IMR-90 (cell line): ENCODE data around the gene GKN2. TPM values are rescaled to one million over a fixed set of nuclear protein-coding genes. Genes with fewer than 3 reads are reported as not detected.

Source experiments
- ATAC-seq: fragments of 200-7000 bp; cut with Tn5 transposase; 2 replicates; pipeline ENCODE4 v1.9.1; 2020; ENCODE audit warnings: low read depth, mild to moderate bottlenecking, moderate library complexity
- BruUV-seq: library from RNA; stranded (reverse); fragments of 400-500 nt; replicated peaks from 2 replicates; lab custom pipeline; 2021; lab: Mats Ljungman, UMichigan
- CTCF ChIA-PET: fragments of 300-600 bp; formaldehyde crosslinking; extraction: SDS; loops from one replicate; lab custom pipeline; 2021; ENCODE audit warnings: antibody characterized with exemption; lab: Yijun Ruan, JAX
- POLR2A ChIA-PET: fragments of 300-600 bp; sonication (Branson Sonifier 250); formaldehyde crosslinking; loops from one replicate; lab custom pipeline; 2022; ENCODE audit warnings: antibody characterized with exemption; ENCODE audit not compliant: unreplicated experiment; lab: Charles Lee
- DNase-seq: peaks from one replicate; pipeline ENCODE4 v3.0.0; 2013
- H2AFZ ChIP-seq: replicated peaks from 2 replicates; pipeline ENCODE3; 2013; ENCODE audit warnings: low read length, mild to moderate bottlenecking; ENCODE audit not compliant: poor library complexity
- H2AK5ac ChIP-seq: 2 replicates; pipeline ENCODE4 v1.6.1; 2013; ENCODE audit warnings: low read depth, low read length, inconsistent platforms
- H2AK9ac ChIP-seq: replicated peaks from 2 replicates; pipeline ENCODE3; 2013; ENCODE audit warnings: mild to moderate bottlenecking, low read depth, low read length, moderate library complexity; ENCODE audit not compliant: poor library complexity
- H2BK120ac ChIP-seq: 2 replicates; pipeline ENCODE4 v1.6.1; 2013; ENCODE audit warnings: low read depth, low read length, inconsistent platforms
- H2BK15ac ChIP-seq: 3 replicates; pipeline ENCODE4 v1.6.1; 2013; ENCODE audit warnings: low read depth, low read length, inconsistent platforms
- H2BK20ac ChIP-seq: 2 replicates; pipeline ENCODE4 v1.6.1; 2013; ENCODE audit warnings: low read depth, mild to moderate bottlenecking, inconsistent platforms, low read length, moderate library complexity
- H2BK5ac ChIP-seq: 2 replicates; pipeline ENCODE4 v1.6.1; 2013; ENCODE audit warnings: mild to moderate bottlenecking, low read depth, low read length, inconsistent platforms; ENCODE audit not compliant: poor library complexity, severe bottlenecking
- H3K14ac ChIP-seq: replicated peaks from 2 replicates; pipeline ENCODE4 v1.6.1; 2013; ENCODE audit warnings: low read depth, low read length, inconsistent platforms
- H3K18ac ChIP-seq: 2 replicates; pipeline ENCODE4 v1.6.1; 2013; ENCODE audit warnings: low read depth, low read length, control low read depth
- H3K23ac ChIP-seq: 2 replicates; pipeline ENCODE4 v1.6.1; 2013; ENCODE audit warnings: low read depth, low read length, inconsistent platforms
- H3K27ac ChIP-seq: 2 replicates; pipeline ENCODE4 v1.5.1; 2013; ENCODE audit warnings: mild to moderate bottlenecking, control low read depth, low read length; ENCODE audit not compliant: insufficient read depth
- H3K27me3 ChIP-seq: 2 replicates; pipeline ENCODE4 v1.6.1; 2013; ENCODE audit warnings: low read length; ENCODE audit not compliant: control insufficient read depth, insufficient read depth
- H3K36me3 ChIP-seq: 2 replicates; pipeline ENCODE4 v1.6.1; 2013; ENCODE audit warnings: low read length, mixed read lengths; ENCODE audit not compliant: control insufficient read depth, insufficient read depth
- H3K4ac ChIP-seq: 2 replicates; pipeline ENCODE4 v1.6.1; 2013; ENCODE audit warnings: low read depth, low read length, inconsistent platforms
- H3K4me1 ChIP-seq: 2 replicates; pipeline ENCODE4 v1.6.1; 2013; ENCODE audit warnings: low read length, mixed read lengths; ENCODE audit not compliant: control insufficient read depth, insufficient read depth
- H3K4me2 ChIP-seq: 2 replicates; pipeline ENCODE4 v1.6.1; 2013; ENCODE audit warnings: low read depth, mild to moderate bottlenecking, control low read depth, low read length, moderate library complexity
- H3K4me3 ChIP-seq: 2 replicates; pipeline ENCODE4 v1.5.1; 2013; ENCODE audit warnings: low read depth, mild to moderate bottlenecking, control low read depth, low read length, moderate library complexity; ENCODE audit not compliant: insufficient read depth
- H3K56ac ChIP-seq: 2 replicates; pipeline ENCODE4 v1.6.1; 2013; ENCODE audit warnings: low read length, inconsistent platforms; ENCODE audit not compliant: insufficient read depth; ENCODE audit errors: extremely low read depth
- H3K79me1 ChIP-seq, 2 experiments: 2 replicates each; pipeline ENCODE4 v1.6.1; 2013; ENCODE audit warnings: low read length in 2 of 2, inconsistent platforms in 1 of 2, low read depth in 1 of 2
- H3K9ac ChIP-seq: 2 replicates; pipeline ENCODE4 v1.6.1; 2013; ENCODE audit warnings: low read depth, low read length, control low read depth
- H3K9me1 ChIP-seq: 2 replicates; pipeline ENCODE4 v1.6.1; 2013; ENCODE audit warnings: low read length, inconsistent platforms; ENCODE audit not compliant: insufficient read depth
- H3K9me3 ChIP-seq: 2 replicates; pipeline ENCODE4 v1.6.1; 2013; ENCODE audit warnings: low read length; ENCODE audit not compliant: control insufficient read depth, insufficient read depth
- H4K20me1 ChIP-seq: 2 replicates; pipeline ENCODE4 v1.6.1; 2013; ENCODE audit warnings: low read length, inconsistent platforms; ENCODE audit not compliant: insufficient read depth
- H4K5ac ChIP-seq: 2 replicates; pipeline ENCODE4 v1.6.1; 2013; ENCODE audit warnings: mild to moderate bottlenecking, low read depth, low read length, control low read depth
- H4K8ac ChIP-seq, 2 experiments: 2 replicates each; pipeline ENCODE4 v1.6.1; 2013; ENCODE audit warnings: low read depth in 2 of 2, low read length in 2 of 2, control low read depth in 1 of 2, inconsistent platforms in 1 of 2
- H4K91ac ChIP-seq: 2 replicates; pipeline ENCODE4 v1.6.1; 2013; ENCODE audit warnings: low read depth, low read length, inconsistent platforms; ENCODE audit not compliant: insufficient read depth
- BHLHE40 ChIP-seq: fragments of 150-350 bp; IDR thresholded peaks from 2 replicates; pipeline ENCODE4 v1.6.1; 2016; ENCODE audit warnings: mild to moderate bottlenecking, low read depth, low read length
- CHD1 ChIP-seq: IDR thresholded peaks from 2 replicates; pipeline ENCODE4 v1.6.1; 2012; ENCODE audit warnings: low read depth, low read length, improper control_type of control experiment
- FOS ChIP-seq: fragments of 150-350 bp; IDR thresholded peaks from 2 replicates; pipeline ENCODE4 v1.6.1; 2016; ENCODE audit warnings: low read depth, low read length
- MAFK ChIP-seq: IDR thresholded peaks from 2 replicates; pipeline ENCODE4 v1.6.1; 2012; ENCODE audit warnings: low read depth, low read length, improper control_type of control experiment
- MAZ ChIP-seq: IDR thresholded peaks from 2 replicates; pipeline ENCODE4 v1.6.1; 2012; ENCODE audit warnings: low read depth, mild to moderate bottlenecking, low read length, improper control_type of control experiment, moderate library complexity, borderline replicate concordance
- NFE2L2 ChIP-seq: fragments of 150-350 bp; IDR thresholded peaks from 2 replicates; pipeline ENCODE4 v1.6.1; 2016; ENCODE audit warnings: low read depth, mild to moderate bottlenecking, low read length
- POLR2A ChIP-seq: IDR thresholded peaks from 2 replicates; pipeline ENCODE4 v1.6.1; 2012; ENCODE audit warnings: mild to moderate bottlenecking, low read depth, low read length
- RAD21 ChIP-seq: IDR thresholded peaks from 2 replicates; pipeline ENCODE4 v1.6.1; 2012; ENCODE audit warnings: low read length, improper control_type of control experiment
- RCOR1 ChIP-seq: IDR thresholded peaks from 2 replicates; pipeline ENCODE4 v1.6.1; 2012; ENCODE audit warnings: mild to moderate bottlenecking, low read length, improper control_type of control experiment; ENCODE audit not compliant: insufficient replicate concordance
- RFX5 ChIP-seq: IDR thresholded peaks from 2 replicates; pipeline ENCODE4 v1.8.0; 2012; ENCODE audit warnings: low read depth, mild to moderate bottlenecking, low read length, moderate library complexity
- WGBS, 2 experiments: methylation state at CpG; one replicate each; pipeline versions ENCODE4 v1.1.5 to v1.1.7; 2013; ENCODE audit warnings: missing lambda C conversion rate in 2 of 2; ENCODE audit not compliant: insufficient read length in 1 of 2; ENCODE audit errors: extremely low coverage in 2 of 2; 5-methylcytosine and 5-hydroxymethylcytosine counted together
- dilution Hi-C: fragments of 300-500 bp; cut with HindIII; formaldehyde crosslinking; loops from one replicate; pipeline ENCODE4 v1.14.3; 2018; ENCODE audit warnings: low sequenced_read_pairs; ENCODE audit not compliant: unreplicated experiment
- in situ Hi-C: fragments of 300-500 bp; cut with MboI; formaldehyde crosslinking; loops from 3 replicates; pipeline ENCODE4 v1.14.3; 2019; ENCODE audit warnings: low sequenced_read_pairs, inconsistent platforms, mixed read lengths
- intact Hi-C: fragments of 100-400 bp; cut with micrococcal nuclease; formaldehyde crosslinking; loops from 2 replicates; pipeline ENCODE4 v1.10.0; 2022
- polyA plus RNA-seq, 3 experiments: library from polyadenylated mRNA; depleted of rRNA; stranded (reverse); fragments of >200 nt; gene quantifications; 2 replicates each; pipeline ENCODE4 v1.2.3, GENCODE V29; 2012; ENCODE audit warnings: low replicate concordance in 1 of 3
- total RNA-seq: library from RNA; depleted of rRNA; stranded (reverse); fragments of >200 nt; gene quantifications from 2 replicates; pipeline ENCODE4 v1.2.3, GENCODE V29; 2012
- TF ChIP-seq, protein P1 (sequence below): conservative IDR thresholded peaks from 2 replicates; pipeline ENCODE4 v1.5.1; 2012; ENCODE audit warnings: mild to moderate bottlenecking, low read depth, low read length, improper control_type of control experiment
- TF ChIP-seq, protein P2 (sequence below): fragments of 150-350 bp; IDR thresholded peaks from 2 replicates; pipeline ENCODE4 v1.6.1; 2016; ENCODE audit warnings: low read depth, mild to moderate bottlenecking, low read length, moderate library complexity, borderline replicate concordance
- TF ChIP-seq, protein P3 (sequence below): fragments of 150-350 bp; IDR thresholded peaks from 2 replicates; pipeline ENCODE4 v1.6.1; 2017; ENCODE audit warnings: mild to moderate bottlenecking, antibody characterized with exemption, low read length, low read depth

Gene GKN2
- total and polyA plus RNA-seq, 2 of the 4 experiments (the other 2 are of a cell fraction) = not detected

DNA sequence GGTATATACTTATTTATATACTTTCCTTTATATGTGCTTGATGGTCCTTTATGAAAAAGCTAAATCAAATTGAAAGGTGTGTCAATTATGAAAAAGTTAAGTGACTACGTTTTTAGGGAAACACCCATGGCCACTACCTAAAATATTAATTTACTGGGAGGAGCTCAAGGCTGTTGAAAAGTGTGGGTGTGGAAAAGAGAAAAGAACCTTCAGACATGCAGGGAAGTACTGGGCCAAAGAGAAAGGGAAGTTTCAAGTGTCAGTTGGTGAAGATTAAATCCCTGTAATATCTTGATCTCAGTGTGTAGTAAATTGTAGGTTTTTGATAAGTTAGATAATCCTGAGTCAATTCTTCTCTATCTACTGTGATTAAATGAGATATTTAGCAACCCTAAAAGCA is 15.5 kb upstream of the GKN2 start:
- H3K4me3 ChIP-seq = no peak overlapping the region
- H4K20me1 ChIP-seq = no peaks in the 10 kb centered on the region
- no TSS peak for BruUV-seq
- no peaks in the 10 kb centered on the region for H3K27me3 ChIP-seq
- 0 out of 2 replicates have a peak overlapping the region, but pooled peaks have one; percentile 44 for H3K14ac ChIP-seq
- no peak overlapping the region for H2AFZ ChIP-seq
- H3K4me2 ChIP-seq = no peak overlapping the region
- dilution Hi-C loops = no loop called here
- no peaks in the 10 kb centered on the region for H3K9me3 ChIP-seq
- WGBS, 2 experiments = no CpG with 5 or more reads among the region's 1 CpG
- CTCF ChIA-PET = no interaction called here
- H4K5ac ChIP-seq = no peak overlapping the region
- no peak for ATAC-seq
- H3K9me1 ChIP-seq = peaks cover 7% of the 10 kb centered on the region
- peaks cover 0 to 3% of the 10 kb centered on the region in 2 experiments; a peak in 1 of 4 replicates for H3K79me1 ChIP-seq
- no peak overlapping the region for H2AK9ac ChIP-seq
- no peak overlapping the region for H3K27ac ChIP-seq
- no peak overlapping the region; a peak in 2 of 4 replicates for H4K8ac ChIP-seq
- no peak overlapping the region for H2AK5ac ChIP-seq
- no peak overlapping the region for H3K4ac ChIP-seq
- no peak overlapping the region for H3K23ac ChIP-seq
- DNase-seq = no peak
- intact Hi-C loops = no loop called here
- no peak overlapping the region for H2BK120ac ChIP-seq
- in situ Hi-C loops = no loop called here
- POLR2A ChIA-PET = no interaction called here
- H2BK5ac ChIP-seq = no peak overlapping the region
- no peaks in the 10 kb centered on the region for H3K36me3 ChIP-seq
- TF ChIP-seq RAD21 = no peak
- TF ChIP-seq, protein P1, sequence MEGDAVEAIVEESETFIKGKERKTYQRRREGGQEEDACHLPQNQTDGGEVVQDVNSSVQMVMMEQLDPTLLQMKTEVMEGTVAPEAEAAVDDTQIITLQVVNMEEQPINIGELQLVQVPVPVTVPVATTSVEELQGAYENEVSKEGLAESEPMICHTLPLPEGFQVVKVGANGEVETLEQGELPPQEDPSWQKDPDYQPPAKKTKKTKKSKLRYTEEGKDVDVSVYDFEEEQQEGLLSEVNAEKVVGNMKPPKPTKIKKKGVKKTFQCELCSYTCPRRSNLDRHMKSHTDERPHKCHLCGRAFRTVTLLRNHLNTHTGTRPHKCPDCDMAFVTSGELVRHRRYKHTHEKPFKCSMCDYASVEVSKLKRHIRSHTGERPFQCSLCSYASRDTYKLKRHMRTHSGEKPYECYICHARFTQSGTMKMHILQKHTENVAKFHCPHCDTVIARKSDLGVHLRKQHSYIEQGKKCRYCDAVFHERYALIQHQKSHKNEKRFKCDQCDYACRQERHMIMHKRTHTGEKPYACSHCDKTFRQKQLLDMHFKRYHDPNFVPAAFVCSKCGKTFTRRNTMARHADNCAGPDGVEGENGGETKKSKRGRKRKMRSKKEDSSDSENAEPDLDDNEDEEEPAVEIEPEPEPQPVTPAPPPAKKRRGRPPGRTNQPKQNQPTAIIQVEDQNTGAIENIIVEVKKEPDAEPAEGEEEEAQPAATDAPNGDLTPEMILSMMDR = no peak
- TF ChIP-seq MAFK = no peak
- no peak for TF ChIP-seq FOS
- no peak for TF ChIP-seq POLR2A
- no peak for TF ChIP-seq RCOR1
- no peak for TF ChIP-seq NFE2L2
- TF ChIP-seq CHD1 = no peak
- no peak for TF ChIP-seq RFX5
- TF ChIP-seq BHLHE40 = no peak
- TF ChIP-seq, protein P2, sequence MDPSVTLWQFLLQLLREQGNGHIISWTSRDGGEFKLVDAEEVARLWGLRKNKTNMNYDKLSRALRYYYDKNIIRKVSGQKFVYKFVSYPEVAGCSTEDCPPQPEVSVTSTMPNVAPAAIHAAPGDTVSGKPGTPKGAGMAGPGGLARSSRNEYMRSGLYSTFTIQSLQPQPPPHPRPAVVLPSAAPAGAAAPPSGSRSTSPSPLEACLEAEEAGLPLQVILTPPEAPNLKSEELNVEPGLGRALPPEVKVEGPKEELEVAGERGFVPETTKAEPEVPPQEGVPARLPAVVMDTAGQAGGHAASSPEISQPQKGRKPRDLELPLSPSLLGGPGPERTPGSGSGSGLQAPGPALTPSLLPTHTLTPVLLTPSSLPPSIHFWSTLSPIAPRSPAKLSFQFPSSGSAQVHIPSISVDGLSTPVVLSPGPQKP = no peak
- no peak for TF ChIP-seq MAZ
- TF ChIP-seq, protein P3, sequence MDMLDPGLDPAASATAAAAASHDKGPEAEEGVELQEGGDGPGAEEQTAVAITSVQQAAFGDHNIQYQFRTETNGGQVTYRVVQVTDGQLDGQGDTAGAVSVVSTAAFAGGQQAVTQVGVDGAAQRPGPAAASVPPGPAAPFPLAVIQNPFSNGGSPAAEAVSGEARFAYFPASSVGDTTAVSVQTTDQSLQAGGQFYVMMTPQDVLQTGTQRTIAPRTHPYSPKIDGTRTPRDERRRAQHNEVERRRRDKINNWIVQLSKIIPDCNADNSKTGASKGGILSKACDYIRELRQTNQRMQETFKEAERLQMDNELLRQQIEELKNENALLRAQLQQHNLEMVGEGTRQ = no peak
- H3K18ac ChIP-seq = no peak overlapping the region
- H3K9ac ChIP-seq = no peak overlapping the region
- H3K4me1 ChIP-seq = peaks cover 11% of the 10 kb centered on the region
- no peak overlapping the region for H3K56ac ChIP-seq
- H2BK20ac ChIP-seq = peak overlapping the region; percentile 79; the same call in 1 of the 2 replicates
- H2BK15ac ChIP-seq = peak overlapping the region; percentile 15; the same call in 2 of the 3 replicates
- H4K91ac ChIP-seq = no peak overlapping the region
